ENCODE measurements around the gene RHCG.

Gene RHCG

DNA sequence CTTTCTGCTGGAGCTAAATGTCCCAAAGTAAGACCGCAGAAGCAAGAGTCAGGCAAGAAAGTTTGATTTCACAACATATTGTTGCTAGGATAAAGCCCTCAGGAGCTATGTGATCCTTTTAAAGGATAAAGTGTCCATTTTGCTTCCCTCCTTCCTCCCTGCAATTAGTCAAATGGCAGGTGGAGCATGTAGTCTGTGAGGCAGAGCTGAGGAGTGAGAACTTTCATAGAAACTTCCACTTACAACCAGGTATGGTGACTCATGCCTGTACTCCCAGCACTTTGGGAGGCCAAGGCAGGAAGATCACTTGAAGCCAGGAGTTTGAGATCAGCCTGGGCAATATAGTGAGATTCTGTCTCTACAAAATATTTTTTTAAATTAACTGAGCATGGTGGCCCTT lies 25.2 kb upstream of the RHCG start:
- no peak overlapping the region for H3K4me3 ChIP-seq (ENCODE audit: low read depth, low read length)
- TF ChIP-seq, protein P1, sequence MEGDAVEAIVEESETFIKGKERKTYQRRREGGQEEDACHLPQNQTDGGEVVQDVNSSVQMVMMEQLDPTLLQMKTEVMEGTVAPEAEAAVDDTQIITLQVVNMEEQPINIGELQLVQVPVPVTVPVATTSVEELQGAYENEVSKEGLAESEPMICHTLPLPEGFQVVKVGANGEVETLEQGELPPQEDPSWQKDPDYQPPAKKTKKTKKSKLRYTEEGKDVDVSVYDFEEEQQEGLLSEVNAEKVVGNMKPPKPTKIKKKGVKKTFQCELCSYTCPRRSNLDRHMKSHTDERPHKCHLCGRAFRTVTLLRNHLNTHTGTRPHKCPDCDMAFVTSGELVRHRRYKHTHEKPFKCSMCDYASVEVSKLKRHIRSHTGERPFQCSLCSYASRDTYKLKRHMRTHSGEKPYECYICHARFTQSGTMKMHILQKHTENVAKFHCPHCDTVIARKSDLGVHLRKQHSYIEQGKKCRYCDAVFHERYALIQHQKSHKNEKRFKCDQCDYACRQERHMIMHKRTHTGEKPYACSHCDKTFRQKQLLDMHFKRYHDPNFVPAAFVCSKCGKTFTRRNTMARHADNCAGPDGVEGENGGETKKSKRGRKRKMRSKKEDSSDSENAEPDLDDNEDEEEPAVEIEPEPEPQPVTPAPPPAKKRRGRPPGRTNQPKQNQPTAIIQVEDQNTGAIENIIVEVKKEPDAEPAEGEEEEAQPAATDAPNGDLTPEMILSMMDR (IDR thresholded peaks at IDR 0.05; ENCODE audit: low read depth, low read length, missing control alignments) = no peak
- DNase-seq (ENCODE audit: low read depth) = no peak

GRCh38 chr15:89515477-89515876 lies 19.1 kb upstream of the RHCG start:
- no peak for DNase-seq (ENCODE audit: low read depth)
- no peak overlapping the region for H3K4me3 ChIP-seq (ENCODE audit: low read depth, low read length)
- TF ChIP-seq, protein P1 (IDR thresholded peaks at IDR 0.05; ENCODE audit: low read depth, low read length, missing control alignments) = no peak

- no peak for DNase-seq (ENCODE audit: low read depth)
- TF ChIP-seq, protein P1 (IDR thresholded peaks at IDR 0.05; ENCODE audit: low read depth, low read length, missing control alignments) = no peak
- no peak overlapping the region for H3K4me3 ChIP-seq (ENCODE audit: low read depth, low read length)
Observed at GRCh38 chr15:89514596-89515406, 18.4 kb upstream of the RHCG start.

GRCh38 chr15:89514186-89514585 lies 17.8 kb upstream of the RHCG start:
- H3K4me3 ChIP-seq (ENCODE audit: low read depth, low read length) = no peak overlapping the region
- TF ChIP-seq, protein P1 (IDR thresholded peaks at IDR 0.05; ENCODE audit: low read depth, low read length, missing control alignments) = no peak
- no peak for DNase-seq (ENCODE audit: low read depth)

DNA sequence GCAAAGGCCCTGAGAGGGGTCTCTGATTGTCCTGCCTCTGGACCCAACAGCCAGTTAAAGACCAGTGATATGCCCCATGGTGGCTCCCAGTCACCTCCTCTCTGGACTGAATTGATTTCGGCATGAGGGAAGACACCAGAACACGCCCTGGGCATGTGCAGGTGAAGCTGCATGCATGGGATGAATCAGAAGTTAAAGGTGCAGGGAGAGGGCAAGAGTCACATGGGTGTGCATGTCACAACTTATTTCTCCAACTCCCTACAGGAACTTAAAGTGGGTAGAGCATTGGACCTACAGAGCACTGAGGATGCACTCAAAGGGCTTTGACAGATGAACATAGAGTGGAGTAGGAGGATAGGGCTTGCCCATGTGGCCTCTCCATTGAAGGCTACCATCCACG lies 16.9 kb upstream of the RHCG start:
- TF ChIP-seq, protein P1 (IDR thresholded peaks at IDR 0.05; ENCODE audit: low read depth, low read length, missing control alignments) = no peak
- DNase-seq (ENCODE audit: low read depth) = no peak
- H3K4me3 ChIP-seq (ENCODE audit: low read depth, low read length) = no peak overlapping the region

- no peak overlapping the region for H3K4me3 ChIP-seq (ENCODE audit: low read depth, low read length)
- DNase-seq (ENCODE audit: low read depth) = no peak
- TF ChIP-seq, protein P1 (IDR thresholded peaks at IDR 0.05; ENCODE audit: low read depth, low read length, missing control alignments) = no peak
Observed at GRCh38 chr15:89512631-89513030, 16.2 kb upstream of the RHCG start.

All from GM12864 (cell line).